Fibroblast of mammary gland (primary cell): ENCODE measurements around the gene GBX1.

Experiments
- DNase-seq: peaks from one replicate; pipeline ENCODE4 v3.0.0-alpha.2; 2010; ENCODE audit warnings: low read depth
- H3K4me3 ChIP-seq: 2 replicates; pipeline ENCODE4 v1.5.1; 2011; ENCODE audit warnings: low read depth, mild to moderate bottlenecking, low read length, moderate library complexity; ENCODE audit not compliant: control insufficient read depth
- CTCF ChIP-seq: conservative IDR thresholded peaks from 2 replicates; pipeline ENCODE4 v1.5.1; 2011; ENCODE audit warnings: low read depth, low read length, inconsistent platforms; ENCODE audit not compliant: control insufficient read depth, insufficient read depth

Gene GBX1

GRCh38 chr7:151128716-151129115 lies 38.8 kb downstream of the GBX1 start:
- H3K4me3 ChIP-seq: no peak overlapping the region
- no peak for DNase-seq
- TF ChIP-seq CTCF: no peak

GRCh38 chr7:151128144-151128543 lies 39.4 kb downstream of the GBX1 start:
- no peak overlapping the region for H3K4me3 ChIP-seq
- DNase-seq: no peak
- TF ChIP-seq CTCF: no peak

GRCh38 chr7:151126491-151127137 lies 40.9 kb downstream of the GBX1 start:
- DNase-seq: no peak
- TF ChIP-seq CTCF: no peak
- no peak overlapping the region for H3K4me3 ChIP-seq

GRCh38 chr7:151125846-151126481 lies 41.5 kb downstream of the GBX1 start:
- H3K4me3 ChIP-seq: peak overlapping the region; percentile 34
- no peak for DNase-seq
- no peak for TF ChIP-seq CTCF

- H3K4me3 ChIP-seq: peak overlapping the region; percentile 34
- no peak for TF ChIP-seq CTCF
- no peak for DNase-seq
Measured at GRCh38 chr7:151125470-151125845, 42.0 kb downstream of the GBX1 start.

GRCh38 chr7:151124899-151125399 lies 42.5 kb downstream of the GBX1 start:
- no peak for TF ChIP-seq CTCF
- DNase-seq: no peak
- no peak overlapping the region for H3K4me3 ChIP-seq
